PFSK-1 (cell line): ENCODE data around the gene GABRA5.

Experiments used
- FOXP2 ChIP-seq: optimal IDR thresholded peaks from 2 replicates; pipeline ENCODE3; 2011; ENCODE audit warnings: borderline replicate concordance, control low read depth, inconsistent platforms; ENCODE audit not compliant: insufficient read depth; ENCODE audit errors: extremely low read length, extremely low read depth
- POLR2AphosphoS5 ChIP-seq: IDR thresholded peaks from 2 replicates; pipeline ENCODE4 v1.6.1; 2012; ENCODE audit warnings: low read depth, mild to moderate bottlenecking, control low read depth, low read length, moderate library complexity
- SIN3A ChIP-seq: IDR thresholded peaks from 2 replicates; pipeline ENCODE4 v1.6.1; 2012; ENCODE audit warnings: mild to moderate bottlenecking, low read length, moderate library complexity, borderline replicate concordance; ENCODE audit not compliant: insufficient read depth
- TAF1 ChIP-seq: IDR thresholded peaks from 2 replicates; pipeline ENCODE4 v1.6.1; 2012; ENCODE audit warnings: low read length, control low read depth, borderline replicate concordance; ENCODE audit not compliant: insufficient read depth
- TF ChIP-seq, protein P1 (sequence below), 2 experiments: IDR thresholded peaks; 2 replicates each; pipeline versions ENCODE4 v1.6.1 to v1.8.0; 2011 to 2012; ENCODE audit warnings: low read depth in 2 of 2, low read length in 2 of 2, control low read depth in 1 of 2, inconsistent platforms in 1 of 2, mild to moderate bottlenecking in 1 of 2, moderate library complexity in 1 of 2; ENCODE audit not compliant: insufficient read depth in 1 of 2

The GABRA5 gene

DNA sequence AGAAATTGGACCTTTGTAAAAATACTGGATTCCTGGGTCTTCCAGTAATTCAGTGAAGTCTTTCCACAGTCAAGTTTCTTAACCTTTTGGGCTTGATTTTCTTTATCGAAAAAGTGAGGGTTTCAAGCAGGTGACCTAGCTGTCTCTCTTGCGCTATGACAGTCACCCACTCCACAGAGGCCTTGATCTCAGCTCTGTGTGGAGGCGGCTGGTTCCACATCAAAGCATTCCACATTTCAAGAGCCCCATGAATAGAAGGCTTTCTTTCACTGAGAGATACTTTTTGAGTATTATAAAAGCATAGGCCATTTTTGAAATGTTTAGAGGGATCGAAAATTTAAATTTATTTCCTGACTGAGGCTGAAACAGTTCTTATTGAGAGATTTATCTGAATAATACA, 43.9 kb downstream of the GABRA5 start:
- TF ChIP-seq SIN3A (no peak), FOXP2 (no peak), POLR2AphosphoS5 (no peak), TAF1 (no peak)
- TF ChIP-seq, protein P1, sequence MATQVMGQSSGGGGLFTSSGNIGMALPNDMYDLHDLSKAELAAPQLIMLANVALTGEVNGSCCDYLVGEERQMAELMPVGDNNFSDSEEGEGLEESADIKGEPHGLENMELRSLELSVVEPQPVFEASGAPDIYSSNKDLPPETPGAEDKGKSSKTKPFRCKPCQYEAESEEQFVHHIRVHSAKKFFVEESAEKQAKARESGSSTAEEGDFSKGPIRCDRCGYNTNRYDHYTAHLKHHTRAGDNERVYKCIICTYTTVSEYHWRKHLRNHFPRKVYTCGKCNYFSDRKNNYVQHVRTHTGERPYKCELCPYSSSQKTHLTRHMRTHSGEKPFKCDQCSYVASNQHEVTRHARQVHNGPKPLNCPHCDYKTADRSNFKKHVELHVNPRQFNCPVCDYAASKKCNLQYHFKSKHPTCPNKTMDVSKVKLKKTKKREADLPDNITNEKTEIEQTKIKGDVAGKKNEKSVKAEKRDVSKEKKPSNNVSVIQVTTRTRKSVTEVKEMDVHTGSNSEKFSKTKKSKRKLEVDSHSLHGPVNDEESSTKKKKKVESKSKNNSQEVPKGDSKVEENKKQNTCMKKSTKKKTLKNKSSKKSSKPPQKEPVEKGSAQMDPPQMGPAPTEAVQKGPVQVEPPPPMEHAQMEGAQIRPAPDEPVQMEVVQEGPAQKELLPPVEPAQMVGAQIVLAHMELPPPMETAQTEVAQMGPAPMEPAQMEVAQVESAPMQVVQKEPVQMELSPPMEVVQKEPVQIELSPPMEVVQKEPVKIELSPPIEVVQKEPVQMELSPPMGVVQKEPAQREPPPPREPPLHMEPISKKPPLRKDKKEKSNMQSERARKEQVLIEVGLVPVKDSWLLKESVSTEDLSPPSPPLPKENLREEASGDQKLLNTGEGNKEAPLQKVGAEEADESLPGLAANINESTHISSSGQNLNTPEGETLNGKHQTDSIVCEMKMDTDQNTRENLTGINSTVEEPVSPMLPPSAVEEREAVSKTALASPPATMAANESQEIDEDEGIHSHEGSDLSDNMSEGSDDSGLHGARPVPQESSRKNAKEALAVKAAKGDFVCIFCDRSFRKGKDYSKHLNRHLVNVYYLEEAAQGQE (IDR thresholded peaks at IDR 0.05; ENCODE audit: insufficient read depth in 1 of 2, low read depth in 2 of 2, low read length in 2 of 2) = no peak

DNA sequence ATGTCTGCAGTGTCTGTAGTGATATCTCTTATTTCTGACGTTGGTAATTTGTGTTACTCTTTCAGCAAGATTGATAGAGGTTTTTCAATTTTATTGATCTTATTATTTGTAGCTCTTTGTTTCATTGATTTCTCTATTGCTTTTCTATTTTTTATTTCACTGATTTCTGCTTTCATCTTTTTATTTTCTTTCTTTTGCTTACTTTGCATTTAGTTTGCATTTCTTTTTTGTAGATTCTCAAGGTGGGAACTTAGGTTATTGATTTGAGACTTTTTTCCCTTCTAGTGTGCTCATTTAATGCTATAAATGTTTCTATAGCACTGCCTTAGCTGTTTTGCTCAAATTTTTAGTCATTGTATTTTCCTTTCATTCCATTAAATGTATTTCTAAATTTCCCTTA, 54.6 kb downstream of the GABRA5 start:
- TF ChIP-seq POLR2AphosphoS5 = no peak

DNA sequence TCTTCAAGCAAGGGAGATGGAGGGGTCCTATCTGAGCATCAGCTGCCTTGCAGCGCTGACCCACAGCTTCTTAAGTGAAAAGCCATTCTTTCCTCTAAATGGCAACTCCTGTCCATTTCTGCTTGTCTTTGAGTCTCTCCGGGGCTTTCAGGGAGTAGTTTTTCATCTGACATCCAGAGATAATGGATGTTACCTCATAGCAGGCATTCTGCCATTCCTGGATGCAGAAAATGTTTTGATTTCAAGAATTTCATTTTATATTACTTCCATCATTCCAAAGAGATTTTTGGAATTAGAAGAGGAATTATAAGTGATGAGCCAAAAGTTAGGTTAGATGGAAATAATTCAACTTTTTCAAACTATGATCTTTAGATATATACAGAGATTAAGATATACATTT, 59.2 kb downstream of the GABRA5 start:
- TF ChIP-seq, protein P1 (IDR thresholded peaks at IDR 0.05; ENCODE audit: insufficient read depth in 1 of 2, low read depth in 2 of 2, low read length in 2 of 2) = no peak
- TF ChIP-seq POLR2AphosphoS5 (no peak), FOXP2 (no peak), SIN3A (no peak), TAF1 (no peak)

DNA sequence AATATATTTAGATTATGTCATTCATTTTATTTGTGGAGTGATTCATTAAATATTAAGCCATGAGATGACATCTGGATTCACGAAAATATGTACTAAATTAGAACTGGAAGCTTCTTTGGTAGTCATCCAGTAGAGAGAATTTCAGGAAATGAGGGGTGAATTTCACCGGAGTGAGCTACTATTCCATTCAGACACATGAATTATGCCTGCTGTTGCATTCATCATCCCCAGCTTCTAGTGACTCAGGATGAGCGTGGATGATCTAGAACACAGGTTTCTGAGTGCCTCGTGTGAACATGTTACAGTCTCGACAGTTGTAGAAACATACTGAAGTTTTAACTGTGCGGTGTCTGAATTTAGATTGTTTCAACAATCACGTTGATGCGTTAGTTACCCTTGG, 61.2 kb downstream of the GABRA5 start:
- TF ChIP-seq FOXP2 (no peak), POLR2AphosphoS5 (no peak), TAF1 (no peak), SIN3A (no peak)
- TF ChIP-seq, protein P1 (IDR thresholded peaks at IDR 0.05; ENCODE audit: insufficient read depth in 1 of 2, low read depth in 2 of 2, low read length in 2 of 2) = no peak

DNA sequence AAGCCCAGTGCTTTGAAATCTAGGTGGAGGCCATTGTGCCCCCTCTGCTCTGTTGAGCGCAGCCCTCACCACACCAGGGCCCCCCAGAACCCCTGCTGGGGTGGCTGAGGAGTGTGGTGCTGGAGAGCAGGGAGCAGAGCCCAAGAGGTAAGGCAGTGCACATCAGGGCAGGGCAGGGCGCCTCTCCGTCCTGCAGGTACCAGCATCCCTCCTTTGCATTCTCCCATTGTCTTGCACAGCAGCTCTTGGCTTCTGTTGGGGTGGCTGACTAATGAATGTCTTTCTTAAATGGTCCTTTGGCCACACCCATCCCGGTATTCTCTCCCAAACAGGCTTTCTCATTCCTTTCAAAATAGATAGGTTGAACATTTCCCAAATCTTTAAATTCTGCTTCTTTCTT, 62.7 kb downstream of the GABRA5 start:
- TF ChIP-seq, protein P1 (IDR thresholded peaks at IDR 0.05; ENCODE audit: insufficient read depth in 1 of 2, low read depth in 2 of 2, low read length in 2 of 2) = no peak
- TF ChIP-seq POLR2AphosphoS5 = no peak
- TF ChIP-seq FOXP2 = no peak
- no peak for TF ChIP-seq SIN3A
- no peak for TF ChIP-seq TAF1
